Stimulated activated CD4-positive, alpha-beta T cell treated with anti-CD3 and anti-CD28 coated beads, Interleukin-4, amount 100 ng/mL, for 24 hours (primary cell): ENCODE measurements around the gene TLCD3B.
"Not testable (repeated sequence)": the region's sequence is repeated elsewhere in the genome, so short reads cannot be mapped to it uniquely, and the experiment has no call there.

ENCODE experiments used
- DNase-seq: peaks from one replicate; pipeline ENCODE4 v3.0.0-alpha.2; 2020

The TLCD3B gene

DNA sequence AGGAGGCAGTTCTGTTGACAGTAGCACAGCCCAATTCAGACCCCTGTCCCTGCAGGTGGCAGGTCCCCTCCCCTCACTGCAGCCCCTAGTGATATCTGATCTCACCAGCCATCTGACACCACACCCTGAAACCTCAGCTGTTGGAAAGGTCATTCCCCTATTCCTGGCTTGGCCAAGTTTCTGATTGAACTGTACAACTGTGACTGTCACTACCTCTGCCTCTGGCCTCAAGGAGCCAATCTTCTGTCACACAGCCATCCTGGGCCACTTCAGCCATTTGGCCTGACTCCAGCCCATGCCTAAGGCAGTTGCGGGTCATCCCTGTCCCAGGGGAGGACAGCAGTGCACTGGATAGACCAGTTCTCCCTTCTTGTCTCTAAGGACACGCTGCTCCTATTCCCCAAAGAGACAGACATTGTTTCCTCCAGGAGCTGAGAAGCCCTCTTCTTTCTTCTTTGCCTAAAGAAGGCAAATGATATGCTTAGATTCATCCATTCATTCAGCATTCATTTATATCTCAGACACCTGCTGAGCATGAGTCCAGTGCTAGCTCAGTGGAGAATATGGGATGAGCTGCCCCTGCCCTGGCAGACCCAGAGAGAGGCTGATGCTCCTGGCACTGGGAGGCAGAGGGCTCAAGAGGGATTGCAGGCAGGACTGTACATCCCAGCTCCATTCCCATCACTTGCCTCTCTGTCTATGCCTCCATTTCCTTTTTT, 29.9 kb upstream of the TLCD3B start:
- DNase-seq, result no peak

DNA sequence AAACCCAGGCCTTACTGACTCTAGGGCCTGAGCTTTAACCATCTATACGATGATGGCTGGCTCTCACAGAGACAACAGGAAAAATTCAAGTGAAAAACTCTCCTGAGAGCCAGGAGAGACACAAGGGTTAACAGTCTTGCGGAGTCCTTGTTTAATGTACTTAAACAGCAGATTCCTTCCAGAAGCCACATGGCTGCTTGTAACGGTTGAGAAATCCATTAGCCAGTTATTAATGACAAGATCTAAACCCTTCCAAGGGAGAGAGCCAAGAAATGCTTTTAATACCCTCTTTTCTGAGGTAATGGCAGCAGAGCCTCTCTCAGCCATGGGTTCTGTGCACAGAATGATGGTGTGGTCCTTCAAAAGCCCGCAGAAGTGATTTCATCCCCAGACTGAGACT, 29.3 kb upstream of the TLCD3B start:
- no peak for DNase-seq

DNA sequence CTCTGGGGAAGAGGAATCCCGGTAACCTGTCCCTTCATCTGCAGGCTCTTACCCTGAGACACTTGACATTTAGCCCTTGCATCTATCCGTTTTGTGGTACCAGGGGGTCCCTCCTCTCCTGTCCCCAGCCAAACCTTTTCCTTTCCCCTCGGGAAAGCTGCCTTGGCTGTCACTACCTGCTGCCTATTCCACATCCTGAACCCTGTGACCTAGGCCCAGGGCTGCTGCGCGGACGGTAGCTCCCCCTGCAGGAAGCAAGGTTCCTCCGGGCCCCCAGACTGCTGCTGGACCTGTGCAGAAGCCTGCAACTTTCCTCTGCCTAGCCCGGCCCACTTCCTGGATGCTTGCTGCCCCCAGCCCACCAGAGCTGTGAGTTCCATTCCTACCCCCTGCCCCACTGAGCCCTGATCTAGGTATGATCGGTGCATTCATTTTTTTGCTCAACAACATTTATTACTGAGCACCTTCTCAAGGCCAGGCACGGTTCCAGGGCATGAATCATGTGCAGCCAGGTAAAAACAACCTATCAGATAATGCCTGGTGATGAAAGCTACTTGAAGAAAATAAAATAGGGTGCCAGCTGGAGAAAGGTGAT, 24.0 kb upstream of the TLCD3B start:
- DNase-seq, result peak; percentile 61

DNA sequence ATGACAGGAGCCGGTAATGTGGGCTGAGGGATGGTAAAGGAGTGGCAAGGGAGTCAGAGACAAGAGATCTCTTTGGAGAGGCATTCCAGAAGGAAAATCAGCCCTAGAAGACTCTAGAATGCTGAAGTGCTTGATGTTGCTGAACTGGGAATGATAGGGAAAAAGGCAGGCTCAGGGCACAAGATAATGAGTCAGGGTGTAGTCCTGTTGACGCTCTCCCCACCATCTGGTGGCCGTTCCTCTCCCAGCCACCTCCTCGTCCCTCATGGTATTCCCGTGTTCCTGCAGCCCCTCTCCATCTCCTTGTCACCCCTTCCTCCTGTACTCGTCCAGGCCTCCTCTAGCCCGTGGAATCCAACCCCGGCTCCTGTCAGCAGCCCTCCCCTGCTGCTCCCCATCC, 23.4 kb upstream of the TLCD3B start:
- DNase-seq, result no peak

DNA sequence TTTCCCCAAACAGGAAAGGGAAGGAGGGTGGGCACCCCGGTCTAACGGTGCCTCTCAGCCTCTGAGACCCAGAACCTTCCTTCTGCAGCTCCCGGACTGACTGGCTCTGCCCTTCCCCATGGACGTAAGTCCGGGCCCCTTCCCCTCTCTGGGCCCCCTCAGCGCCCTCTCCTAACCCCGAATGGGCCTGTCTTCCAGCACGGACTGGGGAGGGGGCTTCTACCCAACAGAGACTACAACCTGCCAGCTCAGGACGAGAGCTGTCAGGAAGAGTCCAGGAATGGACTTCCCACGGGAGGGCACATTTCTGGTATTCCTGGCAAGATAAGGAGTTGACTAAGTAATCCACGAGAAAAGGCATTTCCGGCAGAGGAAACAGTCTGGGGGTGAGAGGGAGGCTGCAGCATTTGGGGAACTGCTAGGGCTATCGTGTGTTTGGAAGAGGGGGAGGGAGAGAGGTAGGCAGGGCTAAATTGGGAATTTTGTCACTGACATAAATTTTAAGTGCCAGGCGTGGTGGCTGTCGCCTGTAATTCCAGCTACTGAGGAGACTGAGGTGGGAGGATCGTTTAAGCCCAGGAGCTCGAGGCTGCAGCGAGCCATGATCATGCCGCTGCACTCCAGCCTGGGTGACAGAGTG, 22.4 kb upstream of the TLCD3B start:
- no peak for DNase-seq

DNA sequence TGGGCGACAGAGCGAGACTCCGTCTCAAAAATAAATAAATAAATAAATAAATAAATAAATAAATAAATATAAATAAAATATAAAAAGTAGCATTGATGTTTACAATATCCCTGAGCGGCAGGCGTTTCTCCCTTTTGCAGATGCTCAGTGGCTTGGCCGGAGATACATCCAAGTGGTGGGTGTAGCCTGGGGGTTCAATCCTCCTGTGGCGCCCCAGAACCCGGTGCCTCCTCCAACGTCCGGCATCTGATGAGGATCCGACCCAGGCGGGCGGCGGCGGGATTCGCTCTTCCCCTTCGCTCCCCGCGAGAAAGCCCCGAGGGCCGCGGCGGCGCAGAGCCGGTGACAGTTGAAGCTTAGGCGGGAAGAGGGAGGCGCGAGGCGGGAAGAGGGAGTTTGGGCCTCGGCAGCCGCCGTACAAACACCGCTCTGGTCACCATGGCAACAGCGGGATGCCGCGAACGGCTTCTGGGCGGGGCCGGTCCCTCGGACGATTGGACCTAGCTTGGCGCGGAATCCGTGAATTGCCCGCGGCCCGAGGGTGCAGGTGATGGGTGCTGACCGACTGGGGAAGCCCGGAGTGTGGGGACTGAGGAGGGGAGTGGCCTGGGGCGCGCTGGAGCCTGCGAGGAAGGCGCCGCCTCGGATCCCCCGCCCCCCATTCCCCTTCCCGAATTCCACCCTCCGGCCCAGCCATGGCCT, 21.8 kb upstream of the TLCD3B start:
- DNase-seq, result peak; percentile 94

DNA sequence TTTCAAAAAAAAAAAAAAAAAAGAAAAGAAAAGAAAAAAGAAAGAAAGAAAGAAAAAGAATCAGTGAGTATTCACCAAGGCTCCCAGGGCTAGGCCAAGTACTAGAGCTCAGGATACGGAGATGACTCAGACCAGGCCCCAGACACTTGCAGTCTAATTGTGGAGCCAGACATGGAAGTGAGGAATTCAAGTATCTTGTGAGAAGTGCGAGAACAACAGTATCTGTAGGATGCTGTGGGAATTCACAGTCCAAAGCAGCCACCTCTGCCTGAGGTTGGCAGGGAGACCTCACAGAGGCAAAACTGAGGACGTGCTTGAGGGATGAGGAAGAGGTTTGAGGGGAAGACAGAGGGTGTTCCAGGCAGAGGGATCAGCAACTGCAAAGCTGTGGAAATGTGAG, 20.4 kb upstream of the TLCD3B start:
- no peak for DNase-seq

DNA sequence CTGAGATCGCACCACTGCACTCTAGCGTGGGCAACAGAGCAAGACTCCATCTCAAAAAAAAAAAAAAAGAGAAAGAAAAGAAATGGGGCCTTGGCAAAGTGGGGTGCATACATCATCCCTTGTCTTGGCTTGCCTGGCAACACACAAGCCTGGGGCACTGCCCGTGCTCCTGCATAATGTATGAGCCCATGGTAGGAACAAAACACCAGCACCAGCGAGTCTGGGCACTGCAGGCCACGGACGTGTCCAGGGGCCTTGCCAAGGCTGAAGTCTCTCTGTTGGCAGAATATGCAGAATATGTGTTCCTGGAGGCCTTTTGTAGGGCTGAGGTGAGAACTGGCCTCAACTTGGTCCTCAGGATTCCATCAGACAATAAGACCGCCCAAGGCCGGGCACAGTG, 18.8 kb upstream of the TLCD3B start:
- no peak for DNase-seq

DNA sequence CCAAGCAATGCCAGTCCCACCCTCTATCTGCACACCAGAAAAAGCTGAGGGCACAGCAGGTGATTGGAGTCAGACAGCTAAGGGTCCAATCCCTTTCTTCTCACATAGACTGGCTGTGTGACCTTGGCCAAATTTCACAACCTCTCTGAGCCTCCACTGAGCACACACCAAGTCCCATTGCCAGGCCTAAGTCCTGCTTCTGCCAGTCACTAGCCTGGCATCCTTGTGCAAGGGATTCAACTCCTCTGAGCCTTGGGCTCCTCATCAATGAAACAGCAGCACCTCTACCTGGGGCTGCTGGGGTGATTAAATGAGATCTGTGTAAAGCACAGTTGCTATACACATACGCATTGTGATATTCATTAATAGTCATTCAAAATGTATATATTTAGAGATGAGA, 15.5 kb upstream of the TLCD3B start:
- DNase-seq, result no peak

DNA sequence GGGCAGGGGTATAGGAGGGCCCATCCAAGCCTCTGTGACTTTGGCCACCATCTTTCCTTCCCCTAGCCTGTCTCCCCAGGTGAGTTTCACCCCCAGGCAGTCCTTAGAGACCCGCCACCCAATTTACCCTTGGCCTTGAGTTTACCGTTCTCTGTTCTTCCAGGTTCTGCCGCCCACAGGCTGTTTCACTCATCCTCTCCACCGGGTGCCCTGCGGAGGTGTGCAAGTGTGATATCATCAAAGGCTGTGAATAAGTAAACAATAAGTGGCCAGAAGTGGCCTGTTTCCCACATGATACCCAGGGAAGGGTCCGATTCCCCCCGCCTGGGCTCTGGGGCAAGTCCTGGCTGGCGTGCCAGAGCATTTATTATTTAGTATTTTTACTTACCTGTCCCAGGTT, 15.1 kb upstream of the TLCD3B start:
- DNase-seq, result no peak

DNA sequence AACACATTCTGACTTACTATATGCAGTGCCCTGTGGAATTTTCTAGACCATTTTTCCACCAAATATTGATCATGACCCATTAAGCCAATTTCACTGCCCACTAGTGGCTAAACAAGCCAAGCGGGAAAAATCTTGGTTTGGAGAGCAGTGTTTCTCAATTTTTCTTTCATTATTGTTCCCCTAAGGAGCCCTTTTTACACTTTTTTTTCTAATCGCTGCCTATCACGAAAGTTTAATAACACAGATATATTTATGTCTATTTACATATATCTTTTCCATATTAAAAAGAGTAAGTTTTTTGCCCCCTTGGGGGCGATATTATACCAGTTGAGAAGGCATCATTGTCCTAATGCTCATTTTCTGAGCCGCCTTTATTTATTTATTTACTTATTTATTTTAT, 10.8 kb upstream of the TLCD3B start:
- DNase-seq, result no peak

DNA sequence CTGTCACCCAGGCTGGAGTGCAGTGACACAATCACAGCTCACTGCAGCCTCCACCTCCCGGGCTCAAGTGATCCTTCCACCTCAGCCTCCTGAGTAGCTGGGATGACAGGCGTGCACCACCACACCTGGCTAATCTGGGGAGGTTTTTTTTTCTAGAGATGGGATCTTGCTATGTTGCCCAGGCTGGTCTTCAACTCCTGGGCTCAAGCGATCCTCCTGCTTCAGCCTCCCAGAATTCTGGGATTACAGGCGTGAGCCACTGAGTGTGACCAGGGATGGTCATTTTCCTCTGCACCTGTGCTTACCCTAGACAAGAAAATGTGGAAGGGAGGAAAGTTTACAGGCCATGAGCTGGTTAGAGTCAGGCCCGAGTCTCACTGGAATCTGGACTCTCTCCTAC, 9.6 kb upstream of the TLCD3B start:
- DNase-seq, result not testable (repeated sequence)

DNA sequence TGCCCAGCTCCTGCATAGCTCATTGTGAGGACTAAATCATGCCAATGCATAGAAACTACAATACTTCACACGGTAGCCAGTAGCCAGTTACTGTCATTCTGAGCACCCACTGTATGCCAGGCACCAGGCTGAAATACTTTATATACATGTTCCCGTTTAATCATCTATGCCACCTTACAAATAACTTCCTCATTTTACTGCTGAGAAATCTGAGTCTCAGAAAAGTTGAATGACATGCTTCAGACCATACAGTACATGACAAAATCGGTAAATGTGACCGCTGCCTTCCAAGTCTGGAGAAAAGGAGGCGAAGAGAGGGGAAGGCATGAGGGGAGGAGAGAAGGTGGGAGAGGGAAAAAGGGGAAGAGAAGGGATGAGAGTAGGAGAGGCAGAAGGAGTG, 9.2 kb upstream of the TLCD3B start:
- DNase-seq, result no peak

DNA sequence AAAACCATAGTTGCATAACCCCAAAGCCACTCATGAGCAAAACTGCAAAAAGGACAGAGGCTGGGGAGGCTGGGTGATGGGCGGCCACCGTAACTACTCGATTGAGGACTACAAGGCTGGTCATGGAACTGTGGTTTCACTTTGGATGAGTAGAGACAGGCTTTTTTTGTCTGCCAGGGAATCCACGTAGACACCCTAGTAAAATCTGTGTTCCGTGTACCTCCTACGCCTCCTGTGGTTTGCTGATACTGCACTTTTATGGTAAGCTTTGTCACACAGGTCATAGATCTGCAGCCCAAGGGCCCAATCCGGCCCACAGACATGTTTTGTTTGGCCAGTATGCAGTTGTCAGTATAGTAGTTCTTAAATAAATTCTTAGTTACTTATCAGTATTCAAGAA, 2.2 kb upstream of the TLCD3B start:
- peak; percentile 35 for DNase-seq

DNA sequence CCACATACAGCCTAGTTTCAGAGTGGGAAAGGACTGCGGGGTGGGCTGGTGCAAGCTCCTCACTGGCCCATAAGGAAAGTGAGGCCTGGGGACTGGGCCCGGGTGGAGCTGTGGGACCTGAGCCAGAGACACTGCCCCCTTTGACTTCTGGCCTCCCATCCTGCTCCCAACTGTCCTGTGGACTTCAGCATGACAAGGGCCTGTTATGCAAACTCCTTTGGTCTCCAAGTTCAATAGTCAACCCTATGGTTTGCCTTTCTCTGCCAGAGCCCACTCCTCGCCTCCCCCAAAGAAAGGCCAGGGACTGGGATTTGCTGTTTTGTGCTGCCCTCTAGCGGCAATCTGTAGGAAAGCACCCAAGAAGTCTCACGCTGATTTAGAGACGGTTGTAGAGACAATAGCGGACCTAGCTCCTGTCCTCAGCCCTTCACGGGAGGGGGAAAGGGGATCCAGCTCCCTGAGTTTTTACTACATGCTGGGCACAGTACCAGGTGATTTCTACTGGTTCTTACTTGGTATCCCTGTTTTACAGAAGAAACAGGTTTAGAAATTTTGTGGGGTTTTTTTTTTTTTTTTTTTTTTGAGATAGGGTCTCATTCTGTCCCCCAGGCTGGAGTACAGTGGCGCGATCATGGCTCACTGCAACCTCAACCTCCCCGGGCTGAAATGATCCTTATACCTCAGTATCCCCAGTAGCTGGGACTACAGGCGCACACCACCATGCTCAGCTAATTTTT, 1.2 kb upstream of the TLCD3B start:
- peak; percentile 76 for DNase-seq

DNA sequence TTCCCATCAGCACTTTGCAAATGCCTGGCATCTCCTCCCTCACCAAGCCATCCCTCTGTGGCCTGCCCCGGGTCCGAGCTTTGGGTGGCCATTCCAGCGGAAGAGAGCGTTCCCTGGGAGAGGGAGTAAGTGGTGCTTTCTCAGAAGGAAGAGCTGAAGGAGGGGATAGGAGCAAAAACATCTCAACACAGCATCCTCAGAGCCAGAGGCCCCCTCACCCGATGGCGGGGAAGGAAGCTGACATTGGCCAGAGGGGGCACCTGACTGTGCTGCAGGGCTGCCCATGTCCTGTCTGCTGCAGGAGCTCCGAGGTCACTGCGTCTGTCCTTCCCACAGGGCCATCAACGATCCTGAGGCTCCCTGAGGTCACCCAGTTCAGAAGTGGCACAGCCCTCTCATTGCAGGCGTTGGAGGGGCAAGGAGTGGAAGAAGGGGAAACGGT, 427 bp upstream of the TLCD3B start:
- no peak for DNase-seq

DNA sequence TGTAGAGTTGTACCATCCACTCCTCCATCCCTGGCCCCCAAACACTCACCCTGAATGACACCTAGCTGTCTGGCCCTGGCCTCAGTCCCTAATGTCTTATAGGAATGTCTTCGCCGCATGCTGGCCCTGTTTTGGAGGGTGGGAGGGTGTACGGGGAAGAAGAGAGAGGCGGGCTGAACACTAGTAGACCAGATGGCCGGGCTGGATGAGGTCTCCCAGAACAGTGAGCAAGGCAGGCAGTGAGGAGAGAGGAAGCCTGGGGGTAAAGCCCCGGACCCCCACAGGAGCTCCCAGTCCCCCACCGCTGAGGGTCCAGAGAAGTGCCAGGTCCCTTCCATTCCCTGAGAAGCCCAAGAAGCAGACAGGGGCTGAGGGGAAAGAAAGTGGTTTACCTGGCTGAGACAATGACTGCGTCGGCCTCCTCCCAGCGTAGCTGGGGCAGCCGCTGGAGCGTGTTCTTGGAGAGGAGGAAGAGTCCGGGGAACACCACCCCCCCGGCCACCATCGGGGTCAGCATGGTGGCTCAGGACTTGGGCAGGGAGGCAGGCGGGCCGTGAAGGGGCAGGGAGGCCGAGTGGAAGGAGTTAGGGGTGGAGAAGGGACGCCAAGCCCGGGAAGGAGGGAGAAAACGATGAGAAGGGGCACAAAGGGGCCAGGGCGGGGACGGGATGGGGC, 923 bp downstream of the TLCD3B start:
- no peak for DNase-seq

DNA sequence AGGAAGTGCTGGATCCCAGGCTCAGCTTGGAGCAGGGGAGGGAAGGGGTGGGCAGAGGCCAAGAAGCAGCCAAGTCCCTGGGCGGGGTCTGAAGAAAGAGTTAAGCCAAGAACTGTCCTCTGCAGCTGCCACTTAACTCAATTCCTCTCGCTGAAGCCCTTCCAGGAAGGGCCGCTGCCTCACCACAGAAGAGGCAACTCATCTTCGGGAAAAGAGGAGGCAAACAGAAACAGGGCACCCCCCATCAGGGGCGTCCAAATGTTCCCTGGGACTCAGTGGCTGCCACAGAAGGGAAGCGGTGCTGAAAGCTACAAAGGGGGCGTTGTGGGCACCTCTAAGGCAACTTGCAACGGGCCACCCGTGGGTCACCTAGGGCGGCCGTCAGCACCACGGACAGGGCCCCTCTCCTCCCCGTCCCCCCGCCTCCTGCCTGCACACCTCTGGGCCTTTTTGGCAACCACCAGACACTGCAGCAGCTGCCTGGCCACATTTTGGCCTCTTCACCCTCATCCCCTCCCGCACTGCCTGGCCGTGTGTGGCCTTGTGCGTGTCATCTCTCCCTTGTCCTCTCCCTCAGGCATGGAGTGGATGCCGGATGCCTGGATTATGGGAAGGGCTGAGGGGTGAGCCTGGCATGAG, 2.5 kb downstream of the TLCD3B start:
- DNase-seq, result no peak

DNA sequence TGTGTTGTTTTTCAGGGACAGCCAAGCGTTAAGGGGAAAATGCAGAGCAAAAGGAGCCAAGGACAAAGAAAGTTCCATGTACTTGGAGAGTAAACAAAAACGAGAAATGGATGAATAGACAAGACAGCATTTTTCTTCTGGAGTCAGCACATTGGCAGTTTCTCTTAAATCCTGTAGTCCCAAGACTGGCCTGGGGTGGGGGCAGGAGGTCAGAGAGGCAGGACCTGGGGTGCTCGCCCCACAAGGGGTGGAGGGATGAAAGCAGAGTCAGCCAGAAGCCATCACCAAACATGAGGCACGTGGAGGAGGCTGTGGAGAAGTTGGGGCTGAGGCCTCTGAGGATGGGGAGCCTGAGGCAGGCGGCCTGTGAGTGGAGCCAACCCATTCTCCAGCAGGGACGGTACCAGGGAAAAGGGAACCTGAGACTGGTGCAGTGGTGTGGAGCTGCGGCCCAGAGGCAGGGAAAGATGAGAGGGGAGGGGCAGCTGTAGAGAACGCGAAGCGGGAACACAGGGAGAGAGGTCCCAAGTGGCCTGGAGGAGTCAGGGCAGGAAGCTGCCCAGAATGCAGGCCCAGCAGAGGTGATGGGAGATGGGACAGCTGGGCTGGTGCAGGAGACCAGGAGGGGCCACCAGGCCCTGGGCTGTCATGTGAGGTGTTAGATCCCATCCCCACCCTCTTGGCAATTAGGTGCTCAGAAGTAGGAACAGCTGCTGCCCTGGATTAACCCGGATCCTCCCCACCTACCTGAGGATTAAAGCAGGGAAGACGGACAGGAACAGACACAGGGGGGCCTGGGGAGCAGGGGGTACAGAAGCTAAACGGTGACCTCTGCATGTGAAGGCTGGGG, 3.3 kb downstream of the TLCD3B start:
- DNase-seq, result no peak

DNA sequence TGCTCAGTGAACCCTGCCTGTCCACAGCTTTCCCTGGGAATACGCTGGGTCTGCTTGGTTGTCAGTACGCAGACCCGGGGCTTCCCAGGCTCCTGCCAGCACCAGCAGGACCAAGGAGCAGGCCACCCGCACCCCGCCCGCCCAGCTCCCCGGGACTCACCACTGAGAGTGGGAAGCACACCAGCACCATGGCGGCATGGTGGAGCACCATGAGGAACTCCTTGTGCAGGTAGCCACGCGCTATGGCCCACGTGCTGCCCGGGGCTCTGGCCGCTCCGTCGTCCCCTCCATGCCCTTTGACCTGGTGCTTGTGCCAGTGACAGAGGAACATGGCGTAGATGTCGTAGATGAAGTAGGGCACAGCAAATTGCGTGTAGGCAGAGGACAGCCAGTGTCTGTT, 4.6 kb downstream of the TLCD3B start:
- DNase-seq, result no peak

DNA sequence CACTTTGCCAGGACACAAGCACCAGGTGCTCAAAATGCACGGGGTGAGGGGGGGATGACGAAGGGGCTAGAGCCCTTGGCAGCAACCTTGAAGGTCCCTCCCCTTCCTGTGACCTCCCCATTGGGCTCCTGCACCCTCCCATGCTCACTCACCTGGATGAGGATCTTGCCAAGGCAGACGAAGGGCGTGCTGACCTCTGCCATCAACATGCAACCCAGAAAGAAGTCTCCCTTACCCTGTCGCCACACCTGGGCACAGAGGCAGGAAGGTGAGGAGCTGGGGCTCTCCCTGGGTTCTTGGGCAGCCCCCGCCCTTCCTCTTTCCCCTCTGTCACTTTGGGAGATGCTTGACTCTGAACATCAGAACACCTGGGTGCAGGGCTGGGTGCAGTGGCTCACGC, 5.5 kb downstream of the TLCD3B start:
- no peak for DNase-seq
